Measurements from ENCODE around the gene NDUFS8. TPM values are rescaled to one million over a fixed set of nuclear protein-coding genes. Genes with fewer than 3 reads are reported as not detected.

NDUFS8 gene
- total RNA-seq, 2 donors from 2014 or later: 128 to 129 TPM

DNA sequence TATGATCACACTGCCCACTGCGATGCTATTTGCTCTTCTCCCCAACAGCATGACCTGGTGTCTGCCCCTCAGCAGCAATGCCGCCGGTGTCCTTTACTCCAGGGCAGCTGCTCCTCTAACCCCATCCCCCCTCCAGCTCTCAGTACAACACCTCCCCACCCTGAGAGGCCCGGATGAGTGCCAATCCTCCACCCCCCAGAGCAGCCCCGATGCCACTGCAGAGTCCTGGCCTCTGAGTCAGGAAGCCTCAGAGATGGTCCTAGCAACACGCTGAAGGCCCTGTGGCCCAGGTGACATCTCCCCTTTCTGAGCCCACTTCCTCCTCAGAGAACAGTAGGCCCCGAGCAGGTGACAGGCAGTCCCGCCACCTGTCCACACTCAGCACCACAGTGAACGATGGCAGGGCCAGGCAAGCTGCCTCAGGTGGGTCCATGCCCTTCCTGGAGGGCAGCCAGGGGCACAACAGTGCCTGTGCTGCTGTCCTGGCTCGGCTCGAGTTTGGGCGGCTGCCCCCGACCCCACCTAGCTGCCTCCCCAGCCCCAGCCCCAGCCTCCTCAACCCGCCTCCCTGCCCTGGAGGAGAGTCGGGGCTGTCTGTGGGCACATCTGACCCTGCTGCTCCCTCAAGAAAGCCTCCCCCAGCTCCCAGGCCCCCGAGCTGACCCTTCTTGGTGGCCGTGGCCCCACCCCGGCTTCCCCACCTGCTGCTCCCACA, 3.9 kb upstream of the NDUFS8 start:
- Mint-ChIP-seq H3K36me3 (ENCODE audit: insufficient read depth in 2 of 2) (peaks cover 0 to 2% of the 10 kb centered on the region in 2 donors), H3K9me3 (no peaks in the 10 kb centered on the region), H3K4me3 (no peak overlapping the region), H3K27me3 (ENCODE audit: low read depth) (no peaks in the 10 kb centered on the region), H3K4me1 (ENCODE audit: low read depth) (peaks cover 26% of the 10 kb centered on the region), H3K27ac (no peak overlapping the region)
- no peak for DNase-seq
- no peak for ATAC-seq (replicated peaks in 1 of 2)

DNA sequence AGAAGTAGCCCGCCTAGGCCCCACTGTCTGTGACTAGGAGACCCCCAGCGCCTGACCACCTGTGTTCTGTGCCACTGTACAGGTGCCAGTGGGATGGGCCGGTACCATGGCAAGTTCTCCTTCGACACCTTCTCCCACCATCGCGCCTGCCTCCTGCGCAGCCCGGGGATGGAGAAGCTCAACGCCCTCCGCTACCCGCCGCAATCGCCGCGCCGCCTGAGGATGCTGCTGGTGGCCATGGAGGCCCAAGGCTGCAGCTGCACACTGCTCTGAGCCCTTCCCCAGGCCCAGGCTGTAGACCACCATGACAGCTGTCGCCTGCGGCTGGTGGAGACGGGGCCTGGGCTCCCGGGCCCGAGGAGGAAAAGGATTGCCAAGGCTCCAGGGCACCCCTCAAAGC, 2.8 kb upstream of the NDUFS8 start:
- no peak overlapping the region for H3K27ac Mint-ChIP-seq
- H3K9me3 Mint-ChIP-seq: no peaks in the 10 kb centered on the region
- H3K4me1 Mint-ChIP-seq (ENCODE audit: low read depth): peaks cover 34% of the 10 kb centered on the region
- ATAC-seq (replicated peaks in 1 of 2) (no peak), DNase-seq (no peak)
- H3K4me3 Mint-ChIP-seq: no peak overlapping the region
- H3K27me3 Mint-ChIP-seq (ENCODE audit: low read depth): no peaks in the 10 kb centered on the region
- H3K36me3 Mint-ChIP-seq (ENCODE audit: insufficient read depth in 2 of 2): peaks cover 0 to 2% of the 10 kb centered on the region in 2 donors

DNA sequence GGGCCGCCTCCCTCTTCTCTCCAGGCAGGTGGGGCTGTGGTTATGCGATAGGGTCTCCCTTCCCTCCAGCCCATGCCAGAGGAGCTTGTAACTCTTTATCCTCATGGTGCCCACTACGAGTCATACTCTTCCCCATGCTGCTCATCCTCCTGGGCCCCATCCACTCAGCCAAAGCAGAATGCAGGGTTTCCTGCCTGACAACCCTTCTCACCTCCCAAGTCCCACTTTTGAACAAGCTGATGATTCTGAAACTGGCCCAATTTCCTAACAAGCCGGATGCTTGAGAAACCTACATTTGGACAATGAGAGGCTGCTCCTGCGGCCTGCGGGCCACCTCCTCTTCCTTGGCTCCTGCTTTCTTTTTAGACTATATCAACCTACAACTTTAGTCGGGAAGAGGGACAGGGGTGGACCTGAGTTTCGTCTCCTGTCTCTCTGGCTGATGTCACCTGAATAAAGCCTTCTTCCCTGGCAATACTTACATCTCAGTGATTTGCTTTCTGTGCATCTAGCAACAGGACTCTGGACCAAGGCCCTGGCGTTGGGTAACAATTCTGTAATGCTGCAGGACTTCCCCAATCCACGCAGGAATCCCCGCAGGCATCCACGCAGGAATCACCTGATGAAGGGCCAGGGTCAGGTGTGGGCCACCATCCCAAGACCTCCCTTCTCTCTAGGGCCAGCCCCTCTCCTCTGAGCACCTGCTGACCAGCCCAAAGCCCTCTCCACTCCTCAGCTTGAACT, 1.5 kb upstream of the NDUFS8 start:
- Mint-ChIP-seq H3K27ac (no peak overlapping the region), H3K9me3 (no peaks in the 10 kb centered on the region), H3K4me1 (ENCODE audit: low read depth) (peaks cover 34% of the 10 kb centered on the region), H3K36me3 (ENCODE audit: insufficient read depth in 2 of 2) (peaks cover 0 to 2% of the 10 kb centered on the region in 2 donors), H3K4me3 (peak overlapping the region; percentile 96 to 97), H3K27me3 (ENCODE audit: low read depth) (no peaks in the 10 kb centered on the region)
- ATAC-seq (replicated peaks in 1 of 2): no peak
- DNase-seq: no peak

DNA sequence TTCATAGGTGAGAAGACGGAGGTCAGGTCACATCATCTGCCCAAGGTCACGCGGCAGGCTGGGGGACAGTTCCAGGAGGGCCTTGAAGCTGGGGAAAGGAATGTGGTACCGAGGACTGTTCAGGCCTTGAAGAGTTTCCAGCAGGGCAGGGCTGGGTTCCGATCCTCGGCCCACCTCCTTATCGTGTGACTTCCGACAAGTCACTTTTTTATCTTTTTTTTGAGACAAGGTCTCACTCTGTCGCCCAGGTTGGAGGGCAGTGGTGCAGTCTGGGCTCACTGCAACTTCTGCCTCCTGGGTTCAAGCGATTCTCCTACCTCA, 623 bp downstream of the NDUFS8 start:
- Mint-ChIP-seq H3K9me3 (no peaks in the 10 kb centered on the region), H3K36me3 (ENCODE audit: insufficient read depth in 2 of 2) (no peaks in the 10 kb centered on the region), H3K4me1 (ENCODE audit: low read depth) (peaks cover 34% of the 10 kb centered on the region), H3K4me3 (peak overlapping the region; percentile 96 to 97), H3K27ac (peak overlapping the region; percentile 96), H3K27me3 (ENCODE audit: low read depth) (no peaks in the 10 kb centered on the region)
- no peak for DNase-seq
- no peak for ATAC-seq (replicated peaks in 1 of 2)

DNA sequence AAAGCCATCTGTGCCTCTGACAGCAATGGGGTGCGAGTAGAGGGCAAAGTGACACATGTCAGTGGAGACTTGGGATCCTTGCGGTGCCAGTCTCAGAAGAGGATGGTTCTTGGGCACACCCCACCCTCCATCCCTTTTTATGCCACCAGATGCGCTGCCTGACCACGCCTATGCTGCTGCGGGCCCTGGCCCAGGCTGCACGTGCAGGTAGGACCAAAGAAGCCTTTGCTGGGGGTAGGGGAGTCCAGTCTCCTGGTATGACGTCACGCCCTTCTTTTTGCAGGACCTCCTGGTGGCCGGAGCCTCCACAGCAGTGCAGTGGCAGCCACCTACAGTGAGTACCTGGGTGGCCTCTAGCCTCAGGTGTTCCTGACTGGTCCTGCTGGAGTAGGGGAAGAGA, 1.5 kb downstream of the NDUFS8 start:
- H3K27me3 Mint-ChIP-seq (ENCODE audit: low read depth): no peaks in the 10 kb centered on the region
- H3K27ac Mint-ChIP-seq: no peak overlapping the region
- ATAC-seq (replicated peaks in 1 of 2) (no peak), DNase-seq (no peak)
- peaks cover 39% of the 10 kb centered on the region for H3K4me1 Mint-ChIP-seq (ENCODE audit: low read depth)
- no peaks in the 10 kb centered on the region for H3K36me3 Mint-ChIP-seq (ENCODE audit: insufficient read depth in 2 of 2)
- peak overlapping the region; percentile 96 to 97 for H3K4me3 Mint-ChIP-seq
- no peaks in the 10 kb centered on the region for H3K9me3 Mint-ChIP-seq

DNA sequence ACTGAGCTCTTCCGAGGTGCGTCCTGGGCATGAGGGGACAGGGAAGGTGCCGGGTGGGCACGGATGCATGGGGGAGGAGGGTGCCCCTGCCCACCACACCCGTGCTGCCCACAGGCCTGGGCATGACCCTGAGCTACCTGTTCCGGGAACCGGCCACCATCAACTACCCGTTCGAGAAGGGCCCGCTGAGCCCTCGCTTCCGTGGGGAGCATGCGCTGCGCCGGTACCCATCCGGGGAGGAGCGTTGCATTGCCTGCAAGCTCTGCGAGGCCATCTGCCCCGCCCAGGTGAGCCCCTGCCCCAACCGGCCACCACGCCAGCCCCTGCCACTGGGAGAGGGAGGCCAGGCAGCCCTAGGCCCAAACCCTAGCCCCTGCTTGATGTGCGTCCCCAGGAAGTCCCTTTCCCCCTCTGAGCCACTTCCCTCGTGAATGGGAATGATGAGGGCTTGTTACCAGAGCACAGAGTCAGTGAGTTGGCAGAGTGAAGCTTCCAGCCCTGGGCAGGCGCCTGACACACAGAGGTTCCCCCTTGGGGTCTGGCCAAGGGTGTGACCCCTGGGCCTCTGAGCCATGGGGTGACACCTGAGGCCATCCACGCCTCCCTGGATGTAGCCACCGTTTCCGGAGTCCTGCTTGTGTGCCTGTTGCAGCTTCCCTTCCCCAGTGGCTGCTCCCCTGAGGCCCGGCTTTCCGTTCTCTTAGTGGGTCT, 2.7 kb downstream of the NDUFS8 start:
- Mint-ChIP-seq H3K36me3 (ENCODE audit: insufficient read depth in 2 of 2) (no peaks in the 10 kb centered on the region), H3K4me3 (no peak overlapping the region), H3K4me1 (ENCODE audit: low read depth) (peaks cover 42% of the 10 kb centered on the region), H3K27me3 (ENCODE audit: low read depth) (no peaks in the 10 kb centered on the region), H3K9me3 (no peaks in the 10 kb centered on the region), H3K27ac (no peak overlapping the region)
- ATAC-seq (replicated peaks in 1 of 2) (no peak), DNase-seq (no peak)

DNA sequence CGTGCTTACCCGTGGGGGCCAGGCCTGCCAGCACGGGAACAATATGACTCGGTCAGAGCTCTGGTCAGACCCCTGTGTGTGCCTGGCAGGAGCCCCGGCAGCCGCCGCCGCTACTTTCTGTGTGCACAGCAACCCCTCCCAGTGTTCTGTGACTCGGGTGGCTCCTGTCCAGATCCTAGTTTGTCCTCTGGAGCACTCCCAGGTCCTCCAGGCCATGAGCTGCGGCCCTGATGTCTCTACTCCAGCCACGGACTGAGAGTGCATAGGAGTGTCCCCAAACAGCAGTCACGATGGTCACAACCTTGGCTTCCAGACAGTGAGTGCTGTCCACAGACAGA, 3.2 kb downstream of the NDUFS8 start:
- H3K27me3 Mint-ChIP-seq (ENCODE audit: low read depth): no peaks in the 10 kb centered on the region
- H3K4me3 Mint-ChIP-seq: no peak overlapping the region
- H3K9me3 Mint-ChIP-seq: no peaks in the 10 kb centered on the region
- no peak overlapping the region for H3K27ac Mint-ChIP-seq
- no peaks in the 10 kb centered on the region for H3K36me3 Mint-ChIP-seq (ENCODE audit: insufficient read depth in 2 of 2)
- DNase-seq (no peak), ATAC-seq (replicated peaks in 1 of 2) (no peak)
- peaks cover 40% of the 10 kb centered on the region for H3K4me1 Mint-ChIP-seq (ENCODE audit: low read depth)

DNA sequence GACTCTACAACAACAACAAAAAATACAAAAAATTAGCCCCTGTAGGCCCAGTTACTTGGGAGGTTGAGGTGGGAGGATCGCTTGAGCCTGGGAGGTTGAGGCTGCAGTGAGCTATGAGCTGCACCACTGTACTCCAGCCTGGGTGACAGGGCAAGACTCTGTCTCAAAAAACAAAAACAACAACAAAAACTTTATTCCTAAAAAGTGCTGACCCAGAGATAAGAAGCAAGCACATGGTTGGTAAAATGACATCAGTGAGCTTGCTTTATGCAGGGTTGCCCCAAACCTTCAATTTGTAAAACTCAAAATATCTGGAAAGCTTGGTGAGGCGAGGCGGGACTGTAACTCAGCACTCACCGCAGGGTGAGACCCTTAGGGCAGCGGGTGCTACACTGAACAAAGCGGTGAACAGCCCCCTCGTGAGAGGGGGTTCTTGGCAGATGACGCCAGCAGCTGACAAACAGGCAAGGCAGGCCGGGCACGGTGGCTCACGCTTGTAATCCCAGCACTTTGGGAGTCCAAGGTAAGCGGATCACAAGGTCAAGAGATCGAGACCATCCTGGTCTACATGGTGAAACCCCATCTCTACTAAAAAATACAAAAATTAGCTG, 4.9 kb downstream of the NDUFS8 start:
- H3K27me3 Mint-ChIP-seq (ENCODE audit: low read depth): no peaks in the 10 kb centered on the region
- no peak for DNase-seq
- H3K4me1 Mint-ChIP-seq (ENCODE audit: low read depth): peaks cover 31% of the 10 kb centered on the region
- no peaks in the 10 kb centered on the region for H3K9me3 Mint-ChIP-seq
- ATAC-seq (replicated peaks in 1 of 2): no peak
- H3K4me3 Mint-ChIP-seq: no peak overlapping the region
- no peaks in the 10 kb centered on the region for H3K36me3 Mint-ChIP-seq (ENCODE audit: insufficient read depth in 2 of 2)
- H3K27ac Mint-ChIP-seq: peak overlapping the region; percentile 15

DNA sequence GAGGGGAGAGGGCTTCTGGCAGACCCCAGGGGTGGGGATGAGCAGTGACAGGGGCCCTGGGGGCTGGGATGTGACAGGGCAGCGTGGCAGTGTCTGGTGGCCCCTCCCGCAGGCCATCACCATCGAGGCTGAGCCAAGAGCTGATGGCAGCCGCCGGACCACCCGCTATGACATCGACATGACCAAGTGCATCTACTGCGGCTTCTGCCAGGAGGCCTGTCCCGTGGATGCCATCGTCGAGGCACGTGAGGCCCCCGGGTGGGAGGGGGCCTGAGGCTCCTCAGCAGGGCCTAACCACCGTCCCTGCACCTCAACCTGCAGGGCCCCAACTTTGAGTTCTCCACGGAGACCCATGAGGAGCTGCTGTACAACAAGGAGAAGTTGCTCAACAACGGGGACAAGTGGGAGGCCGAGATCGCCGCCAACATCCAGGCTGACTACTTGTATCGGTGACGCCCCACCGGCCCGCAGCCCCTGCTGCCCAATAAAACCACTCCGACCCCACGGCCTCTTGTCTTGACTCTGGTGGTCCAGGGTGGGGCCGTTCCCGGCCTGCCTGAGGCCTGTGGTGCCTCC, 5.7 kb downstream of the NDUFS8 start:
- DNase-seq: no peak
- ATAC-seq (replicated peaks in 1 of 2): no peak
- Mint-ChIP-seq H3K9me3 (no peaks in the 10 kb centered on the region), H3K36me3 (ENCODE audit: insufficient read depth in 2 of 2) (no peaks in the 10 kb centered on the region), H3K27me3 (ENCODE audit: low read depth) (no peaks in the 10 kb centered on the region), H3K27ac (no peak overlapping the region), H3K4me3 (no peak overlapping the region), H3K4me1 (ENCODE audit: low read depth) (peaks cover 35% of the 10 kb centered on the region)

DNA sequence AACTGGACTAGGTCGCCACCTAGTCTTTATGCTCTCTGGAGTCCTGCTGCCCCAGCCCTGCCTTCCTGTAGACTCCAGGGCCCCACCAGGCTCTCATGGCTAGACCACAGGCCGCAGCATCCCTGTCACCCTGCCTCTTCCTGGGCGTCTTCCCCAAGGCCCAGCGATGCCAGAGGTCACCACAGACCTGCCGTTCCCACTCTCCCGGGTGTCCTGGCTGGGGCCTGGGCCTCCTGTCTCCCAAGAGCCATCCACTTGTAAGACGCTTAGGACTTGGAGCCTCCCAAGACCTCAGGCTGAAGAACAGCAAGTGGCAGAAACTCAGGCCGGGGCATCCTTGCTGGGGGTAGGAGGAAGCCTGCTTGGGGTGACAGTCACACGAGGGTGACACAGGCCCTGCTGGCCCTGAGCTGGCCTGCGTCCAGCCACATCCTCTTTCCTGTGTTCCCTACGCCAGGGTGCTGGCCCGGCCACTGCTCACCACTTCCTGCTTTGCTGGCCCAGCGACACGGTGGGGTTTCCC, 6.3 kb downstream of the NDUFS8 start:
- Mint-ChIP-seq H3K4me1 (ENCODE audit: low read depth) (peaks cover 30% of the 10 kb centered on the region), H3K4me3 (peak overlapping the region; percentile 6), H3K27me3 (ENCODE audit: low read depth) (no peaks in the 10 kb centered on the region), H3K27ac (peak overlapping the region; percentile 64), H3K9me3 (no peaks in the 10 kb centered on the region), H3K36me3 (ENCODE audit: insufficient read depth in 2 of 2) (no peaks in the 10 kb centered on the region)
- ATAC-seq (replicated peaks in 1 of 2) (peak; percentile 31 to 48), DNase-seq (peak; percentile 35 to 47)

DNA sequence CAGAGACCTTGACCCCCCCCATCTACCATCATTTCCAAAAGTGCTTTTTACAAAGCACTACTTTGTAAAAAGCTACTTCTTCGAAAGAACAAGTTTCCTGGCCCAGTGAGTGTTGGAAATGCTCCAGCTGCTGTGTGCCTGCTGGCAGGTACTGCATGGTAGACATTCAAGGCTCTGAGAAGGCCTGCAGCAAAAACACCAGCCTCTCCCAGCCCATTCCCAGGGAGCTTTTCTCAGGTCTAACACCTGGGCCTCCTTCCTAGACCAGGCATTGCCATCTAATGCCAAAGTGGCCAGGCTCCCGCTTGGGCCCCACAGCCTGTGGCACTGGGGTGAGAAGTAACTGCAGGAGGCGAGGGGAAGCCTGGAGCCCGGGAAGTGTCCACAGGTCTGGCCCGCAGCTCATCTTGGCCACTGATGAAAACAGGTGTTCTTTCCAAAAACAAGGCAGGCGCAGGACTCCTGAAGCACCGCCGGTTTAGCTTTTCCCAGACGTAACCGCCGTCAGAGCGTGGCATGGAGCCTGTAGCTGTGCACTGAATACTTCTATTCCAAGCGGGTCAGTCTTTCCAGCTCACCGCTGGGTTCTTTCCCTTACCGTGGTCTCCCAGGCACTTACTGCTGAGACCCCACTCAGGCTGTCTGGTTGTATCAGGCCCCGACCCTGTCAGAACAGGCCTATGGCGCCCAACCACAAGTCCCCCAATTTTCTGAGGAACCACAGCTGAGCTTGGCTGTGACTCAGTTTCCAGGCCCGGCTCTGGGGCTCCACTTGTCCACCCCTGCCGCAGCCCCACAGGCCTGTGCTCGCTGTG, 7.1 kb downstream of the NDUFS8 start:
- peak overlapping the region; percentile 6 to 24 for H3K4me3 Mint-ChIP-seq

DNA sequence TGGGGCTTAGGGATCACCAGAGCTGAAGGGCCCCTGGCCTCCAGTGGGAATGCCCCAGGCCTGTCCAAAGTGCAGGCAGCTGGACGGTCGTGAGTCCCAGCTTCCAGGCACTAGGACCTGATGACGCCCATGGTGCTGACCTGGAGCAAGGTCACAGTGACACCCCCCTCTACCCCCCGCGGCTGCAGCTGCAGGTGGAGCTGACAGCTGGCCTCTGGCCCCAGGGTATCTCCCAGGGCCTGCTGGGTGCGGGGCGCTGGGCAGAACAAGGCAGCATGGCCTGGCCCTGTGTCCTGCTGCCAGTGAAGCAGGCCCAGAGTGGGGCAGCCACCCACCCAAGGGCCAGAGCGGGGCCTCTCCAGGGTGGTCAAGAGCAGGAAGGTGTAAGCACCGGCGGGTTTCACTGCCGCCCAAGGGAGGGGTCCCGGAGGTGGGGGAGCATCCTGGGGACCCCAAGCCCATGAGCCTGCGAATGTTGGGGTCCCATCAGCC, 7.8 kb downstream of the NDUFS8 start:
- ATAC-seq (replicated peaks in 1 of 2): no peak

More for the DNA sequence above, 7.1 kb downstream of the NDUFS8 start:
- Mint-ChIP-seq H3K9me3 (no peaks in the 10 kb centered on the region), H3K36me3 (ENCODE audit: insufficient read depth in 2 of 2) (no peaks in the 10 kb centered on the region), H3K27ac (peak overlapping the region; percentile 64), H3K27me3 (ENCODE audit: low read depth) (no peaks in the 10 kb centered on the region), H3K4me1 (ENCODE audit: low read depth) (peaks cover 24% of the 10 kb centered on the region)
- DNase-seq (no peak), ATAC-seq (replicated peaks in 1 of 2) (no peak)

More for the DNA sequence above, 7.8 kb downstream of the NDUFS8 start:
- Mint-ChIP-seq H3K27me3 (ENCODE audit: low read depth) (no peaks in the 10 kb centered on the region), H3K27ac (no peak overlapping the region), H3K4me1 (ENCODE audit: low read depth) (peaks cover 24% of the 10 kb centered on the region), H3K36me3 (ENCODE audit: insufficient read depth in 2 of 2) (no peaks in the 10 kb centered on the region), H3K9me3 (no peaks in the 10 kb centered on the region), H3K4me3 (peak overlapping the region; percentile 87 to 95)
- no peak for DNase-seq

All from activated T-cell treated with anti-CD3 and anti-CD28 coated beads, Interleukin-2, amount 50 U/mL, for 72 hours (primary cell).